Panc1 (cell line): ENCODE measurements around the gene PCYT2. TPM values are rescaled to one million over a fixed set of nuclear protein-coding genes. Genes with fewer than 3 reads are reported as not detected.

Experiments
- ATAC-seq: fragments of 200-7000 bp; cut with Tn5 transposase; 2 replicates; pipeline ENCODE4 v1.9.1; 2020; ENCODE audit warnings: mild to moderate bottlenecking, moderate library complexity
- BruUV-seq: library from RNA; stranded (reverse); fragments of 400-500 nt; replicated peaks from 2 replicates; lab custom pipeline; 2021; lab: Mats Ljungman, UMichigan
- CTCF ChIA-PET: fragments of 300-600 bp; sonication (Branson Sonifier 250); formaldehyde crosslinking; loops from one replicate; lab custom pipeline; 2022; ENCODE audit warnings: antibody characterized with exemption; lab: Charles Lee
- POLR2A ChIA-PET: fragments of 300-600 bp; sonication (Branson Sonifier 250); formaldehyde crosslinking; loops from one replicate; lab custom pipeline; 2022; ENCODE audit warnings: antibody characterized with exemption; lab: Charles Lee
- DNase-seq: peaks from one replicate; pipeline ENCODE4 v3.0.0-alpha.2; 2010; ENCODE audit warnings: low read depth, low spot score
- H3K27ac ChIP-seq: 2 replicates; pipeline ENCODE4 v1.5.1; 2011; ENCODE audit warnings: mild to moderate bottlenecking, low read length, inconsistent platforms
- H3K27me3 ChIP-seq: fragments of 200-500 bp; sonication (Bioruptor generic); 2 replicates; pipeline ENCODE4 v1.6.0; 2014; ENCODE audit warnings: low read length, inconsistent platforms; ENCODE audit not compliant: control insufficient read depth, insufficient read depth
- H3K36me3 ChIP-seq: fragments of 200-500 bp; sonication (Bioruptor generic); 2 replicates; pipeline ENCODE4 v1.5.1; 2014; ENCODE audit warnings: inconsistent platforms, mild to moderate bottlenecking, low read length, moderate library complexity; ENCODE audit not compliant: control insufficient read depth, insufficient read depth
- H3K4me1 ChIP-seq: 2 replicates; pipeline ENCODE4 v1.5.1; 2011; ENCODE audit warnings: inconsistent platforms, mild to moderate bottlenecking, low read length, moderate library complexity; ENCODE audit not compliant: control insufficient read depth, insufficient read depth
- H3K4me3 ChIP-seq, 2 experiments: 2 replicates each; pipeline ENCODE4 v1.5.1; 2011 to 2012; ENCODE audit warnings: low read depth in 2 of 2, low read length in 2 of 2, mild to moderate bottlenecking in 2 of 2, inconsistent platforms in 1 of 2, moderate library complexity in 1 of 2
- H3K9me3 ChIP-seq: fragments of 200-500 bp; sonication (Bioruptor generic); 2 replicates; pipeline ENCODE4 v1.5.1; 2014; ENCODE audit warnings: low read depth, mild to moderate bottlenecking, inconsistent platforms, low read length, moderate library complexity; ENCODE audit not compliant: control insufficient read depth, insufficient read depth
- CTCF ChIP-seq: fragments of 450-650 bp; IDR thresholded peaks from 2 replicates; pipeline ENCODE4 v1.5.1; 2017; ENCODE audit warnings: mild to moderate bottlenecking
- POLR2AphosphoS5 ChIP-seq: IDR thresholded peaks from 2 replicates; pipeline ENCODE4 v1.6.1; 2012; ENCODE audit warnings: mild to moderate bottlenecking, low read depth, low read length, moderate library complexity
- REST ChIP-seq, 2 experiments: IDR thresholded peaks; 2 replicates each; pipeline ENCODE4 v1.6.1; 2011 to 2012; ENCODE audit warnings: low read depth in 2 of 2, control low read depth in 1 of 2, low read length in 1 of 2, mild to moderate bottlenecking in 1 of 2, moderate library complexity in 1 of 2; ENCODE audit not compliant: insufficient read depth in 1 of 2
- SIN3A ChIP-seq: IDR thresholded peaks from 2 replicates; pipeline ENCODE4 v1.6.1; 2012; ENCODE audit warnings: low read depth, mild to moderate bottlenecking, low read length, moderate library complexity, borderline replicate concordance; ENCODE audit not compliant: insufficient read depth
- TCF7L2 ChIP-seq: IDR thresholded peaks from 2 replicates; pipeline ENCODE4 v1.6.1; 2011; ENCODE audit warnings: mild to moderate bottlenecking, low read depth, low read length, inconsistent platforms
- in situ Hi-C: cut with HindIII; loops from 2 replicates; pipeline ENCODE4 v1.10.0; 2016; ENCODE audit warnings: low sequenced_read_pairs, low pct_unique_long_range_greater_than_20kb
- intact Hi-C: fragments of 100-400 bp; cut with micrococcal nuclease; formaldehyde crosslinking; loops from one replicate; pipeline ENCODE4 v1.10.0; 2022; ENCODE audit not compliant: unreplicated experiment
- total RNA-seq: library from RNA; stranded (reverse); gene quantifications from one replicate; pipeline ENCODE4 v1.2.1, GENCODE V29; 2021; ENCODE audit not compliant: unreplicated experiment

PCYT2 gene
- total RNA-seq, 1 experiment from 2014 or later, result 91.2 TPM

DNA sequence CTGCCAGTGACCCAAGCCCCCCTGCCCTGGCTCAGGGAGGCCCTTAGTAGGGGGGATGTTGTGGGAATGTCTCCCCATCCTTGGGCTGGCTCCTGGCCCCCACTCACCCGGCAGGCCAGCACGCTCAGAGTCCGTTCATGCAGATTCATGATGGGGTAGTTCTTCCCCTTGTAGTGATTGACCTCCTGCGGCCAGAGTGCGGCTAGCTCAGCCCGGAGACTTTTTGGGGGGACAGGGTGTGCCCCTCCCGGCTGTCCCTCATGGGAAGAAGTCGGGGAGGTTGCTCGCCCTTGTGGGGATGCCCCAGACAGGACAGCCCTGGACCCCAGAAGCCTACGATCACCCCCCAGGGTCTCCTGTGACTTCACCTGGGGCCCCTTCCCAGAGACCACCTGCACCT lies 5.2 kb downstream of the PCYT2 start:
- H3K4me3 ChIP-seq, result no peak overlapping the region
- no peaks in the 10 kb centered on the region for H3K9me3 ChIP-seq
- TF ChIP-seq TCF7L2 (no peak), SIN3A (no peak), CTCF (no peak), REST (IDR thresholded peaks at IDR 0.05; ENCODE audit: insufficient read depth in 1 of 2, low read depth in 2 of 2, low read length in 1 of 2) (no peak), POLR2AphosphoS5 (no peak)
- POLR2A ChIA-PET, result no interaction called here
- H3K36me3 ChIP-seq, result no peaks in the 10 kb centered on the region
- H3K27me3 ChIP-seq, result no peaks in the 10 kb centered on the region
- no peak overlapping the region for H3K27ac ChIP-seq
- BruUV-seq, result no TSS peak
- ATAC-seq (no peak), DNase-seq (no peak)
- CTCF ChIA-PET, result no interaction called here
- H3K4me1 ChIP-seq, result peaks cover 18% of the 10 kb centered on the region
- intact Hi-C loops (no loop called here), in situ Hi-C loops (no loop called here)

DNA sequence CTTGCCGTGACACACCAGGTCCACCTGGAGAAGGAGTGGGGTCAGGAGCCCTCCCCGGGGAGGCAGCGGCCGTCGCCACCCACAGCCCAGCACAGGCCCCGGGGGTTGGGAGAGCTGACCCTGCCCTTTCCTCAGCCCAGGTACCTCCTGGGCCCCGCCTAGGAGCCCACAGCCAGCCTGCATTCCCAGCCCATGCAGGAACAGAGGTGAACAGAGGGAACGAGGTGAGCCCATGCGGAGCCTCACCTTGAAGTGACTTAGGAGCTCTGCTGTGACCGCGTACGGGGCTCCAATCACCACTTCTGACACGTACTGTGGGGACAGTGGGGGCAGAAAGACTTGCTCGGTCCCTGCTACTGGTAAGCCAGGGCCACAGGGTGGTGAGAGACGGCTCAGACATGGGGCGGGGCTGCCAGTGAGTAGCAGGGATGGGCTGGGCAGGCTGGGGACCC lies 5.7 kb downstream of the PCYT2 start:
- intact Hi-C loops (no loop called here), in situ Hi-C loops (no loop called here)
- no peak for TF ChIP-seq REST (IDR thresholded peaks at IDR 0.05; ENCODE audit: insufficient read depth in 1 of 2, low read depth in 2 of 2, low read length in 1 of 2)
- no peak for TF ChIP-seq POLR2AphosphoS5
- H3K4me3 ChIP-seq, result no peak overlapping the region
- ChIA-PET POLR2A (no interaction called here), CTCF (no interaction called here)
- BruUV-seq, result no TSS peak
- ATAC-seq (no peak), DNase-seq (no peak)
- H3K36me3 ChIP-seq, result no peaks in the 10 kb centered on the region
- H3K27ac ChIP-seq, result no peak overlapping the region
- H3K9me3 ChIP-seq, result no peaks in the 10 kb centered on the region
- H3K27me3 ChIP-seq, result no peaks in the 10 kb centered on the region
- H3K4me1 ChIP-seq, result peaks cover 17% of the 10 kb centered on the region
